Inflammatory macrophage (primary cell): ENCODE results near the gene TNFAIP3.
"Not testable (repeated sequence)": the region's sequence is repeated elsewhere in the genome, so short reads cannot be mapped to it uniquely, and the experiment has no call there.

ENCODE experiments used
- DNase-seq, 2 donors: peaks; one replicate each; pipeline ENCODE4 v3.0.0-alpha.2; 2020 to 2022
- total RNA-seq, 18 experiments: gene quantifications; one replicate each; lab custom pipeline; 2026; ENCODE audit warnings: mixed read lengths in 6 of 18, inconsistent platforms in 2 of 18; lab: John Stamatoyannopoulos, UW

The TNFAIP3 gene
- 28.3 to 2,208 (median 67.8) reads per million in 18 experiments for total RNA-seq

GRCh38 chr6:137866914-137867684 lies at the start of gene TNFAIP3:
Gene TNFAIP3 (plus strand): TSS chr6:137867259. CDS start chr6:137871228, 3,969 bp downstream.
- peak; percentile 95 to 97 for DNase-seq

GRCh38 chr6:137818440-137818839 lies 48.6 kb upstream of the TNFAIP3 start:
- no peak for DNase-seq

- DNase-seq: no peak
Measured at GRCh38 chr6:137819740-137820139, 47.3 kb upstream of the TNFAIP3 start.

- DNase-seq: no peak
Measured at GRCh38 chr6:137820425-137820824, 46.6 kb upstream of the TNFAIP3 start.

GRCh38 chr6:137820952-137821351 lies 46.1 kb upstream of the TNFAIP3 start:
- no peak for DNase-seq

- no peak for DNase-seq
Measured at GRCh38 chr6:137821491-137821890, 45.6 kb upstream of the TNFAIP3 start.

- peak in 1 of 2 donors; percentile 30 for DNase-seq
Measured at GRCh38 chr6:137823826-137824555, 43.1 kb upstream of the TNFAIP3 start.

GRCh38 chr6:137824556-137824879 lies 42.5 kb upstream of the TNFAIP3 start:
- no peak for DNase-seq

- no peak for DNase-seq
Measured at GRCh38 chr6:137824896-137825295, 42.2 kb upstream of the TNFAIP3 start.

- DNase-seq: no peak
Measured at GRCh38 chr6:137827411-137827940, 39.6 kb upstream of the TNFAIP3 start.

GRCh38 chr6:137827977-137828810 lies 38.9 kb upstream of the TNFAIP3 start:
- no peak for DNase-seq

GRCh38 chr6:137829641-137830083 lies 37.4 kb upstream of the TNFAIP3 start:
- DNase-seq: no peak

- peak in 1 of 2 donors; percentile 26 for DNase-seq
Measured at GRCh38 chr6:137830511-137830911, 36.5 kb upstream of the TNFAIP3 start.

GRCh38 chr6:137832110-137832509 lies 34.9 kb upstream of the TNFAIP3 start:
- no peak for DNase-seq

GRCh38 chr6:137834508-137834907 lies 32.6 kb upstream of the TNFAIP3 start:
- DNase-seq: no peak

GRCh38 chr6:137836788-137837187 lies 30.3 kb upstream of the TNFAIP3 start:
- DNase-seq: no peak

GRCh38 chr6:137838090-137838489 lies 29.0 kb upstream of the TNFAIP3 start:
- not testable (repeated sequence) for DNase-seq

- DNase-seq: not testable (repeated sequence)
Measured at GRCh38 chr6:137838597-137838996, 28.5 kb upstream of the TNFAIP3 start.

GRCh38 chr6:137839076-137839475 lies 28.0 kb upstream of the TNFAIP3 start:
- no peak for DNase-seq

- DNase-seq: no peak
Measured at GRCh38 chr6:137840252-137840651, 26.8 kb upstream of the TNFAIP3 start.

GRCh38 chr6:137843211-137843610 lies 23.8 kb upstream of the TNFAIP3 start:
- peak; percentile 77 to 82 for DNase-seq

GRCh38 chr6:137844327-137844726 lies 22.7 kb upstream of the TNFAIP3 start:
- not testable (repeated sequence) for DNase-seq

GRCh38 chr6:137844773-137845172 lies 22.3 kb upstream of the TNFAIP3 start:
- DNase-seq: not testable (repeated sequence)
